IMR-90 (cell line): ENCODE results near the gene ERN1. TPM values are rescaled to one million over a fixed set of nuclear protein-coding genes. Genes with fewer than 3 reads are reported as not detected.

Experiments used
- ATAC-seq: fragments of 200-7000 bp; cut with Tn5 transposase; 2 replicates; pipeline ENCODE4 v1.9.1; 2020; ENCODE audit warnings: low read depth, mild to moderate bottlenecking, moderate library complexity
- BruUV-seq: library from RNA; stranded (reverse); fragments of 400-500 nt; replicated peaks from 2 replicates; lab custom pipeline; 2021; lab: Mats Ljungman, UMichigan
- CTCF ChIA-PET: fragments of 300-600 bp; formaldehyde crosslinking; extraction: SDS; loops from one replicate; lab custom pipeline; 2021; ENCODE audit warnings: antibody characterized with exemption; lab: Yijun Ruan, JAX
- POLR2A ChIA-PET: fragments of 300-600 bp; sonication (Branson Sonifier 250); formaldehyde crosslinking; loops from one replicate; lab custom pipeline; 2022; ENCODE audit warnings: antibody characterized with exemption; ENCODE audit not compliant: unreplicated experiment; lab: Charles Lee
- DNase-seq: peaks from one replicate; pipeline ENCODE4 v3.0.0; 2013
- H2AFZ ChIP-seq: replicated peaks from 2 replicates; pipeline ENCODE3; 2013; ENCODE audit warnings: low read length, mild to moderate bottlenecking; ENCODE audit not compliant: poor library complexity
- H2AK5ac ChIP-seq: 2 replicates; pipeline ENCODE4 v1.6.1; 2013; ENCODE audit warnings: low read depth, low read length, inconsistent platforms
- H2AK9ac ChIP-seq: replicated peaks from 2 replicates; pipeline ENCODE3; 2013; ENCODE audit warnings: mild to moderate bottlenecking, low read depth, low read length, moderate library complexity; ENCODE audit not compliant: poor library complexity
- H2BK120ac ChIP-seq: 2 replicates; pipeline ENCODE4 v1.6.1; 2013; ENCODE audit warnings: low read depth, low read length, inconsistent platforms
- H2BK15ac ChIP-seq: 3 replicates; pipeline ENCODE4 v1.6.1; 2013; ENCODE audit warnings: low read depth, low read length, inconsistent platforms
- H2BK20ac ChIP-seq: 2 replicates; pipeline ENCODE4 v1.6.1; 2013; ENCODE audit warnings: low read depth, mild to moderate bottlenecking, inconsistent platforms, low read length, moderate library complexity
- H2BK5ac ChIP-seq: 2 replicates; pipeline ENCODE4 v1.6.1; 2013; ENCODE audit warnings: mild to moderate bottlenecking, low read depth, low read length, inconsistent platforms; ENCODE audit not compliant: poor library complexity, severe bottlenecking
- H3K14ac ChIP-seq: replicated peaks from 2 replicates; pipeline ENCODE4 v1.6.1; 2013; ENCODE audit warnings: low read depth, low read length, inconsistent platforms
- H3K18ac ChIP-seq: 2 replicates; pipeline ENCODE4 v1.6.1; 2013; ENCODE audit warnings: low read depth, low read length, control low read depth
- H3K23ac ChIP-seq: 2 replicates; pipeline ENCODE4 v1.6.1; 2013; ENCODE audit warnings: low read depth, low read length, inconsistent platforms
- H3K27ac ChIP-seq: 2 replicates; pipeline ENCODE4 v1.5.1; 2013; ENCODE audit warnings: mild to moderate bottlenecking, control low read depth, low read length; ENCODE audit not compliant: insufficient read depth
- H3K27me3 ChIP-seq: 2 replicates; pipeline ENCODE4 v1.6.1; 2013; ENCODE audit warnings: low read length; ENCODE audit not compliant: control insufficient read depth, insufficient read depth
- H3K36me3 ChIP-seq: 2 replicates; pipeline ENCODE4 v1.6.1; 2013; ENCODE audit warnings: low read length, mixed read lengths; ENCODE audit not compliant: control insufficient read depth, insufficient read depth
- H3K4ac ChIP-seq: 2 replicates; pipeline ENCODE4 v1.6.1; 2013; ENCODE audit warnings: low read depth, low read length, inconsistent platforms
- H3K4me1 ChIP-seq: 2 replicates; pipeline ENCODE4 v1.6.1; 2013; ENCODE audit warnings: low read length, mixed read lengths; ENCODE audit not compliant: control insufficient read depth, insufficient read depth
- H3K4me2 ChIP-seq: 2 replicates; pipeline ENCODE4 v1.6.1; 2013; ENCODE audit warnings: low read depth, mild to moderate bottlenecking, control low read depth, low read length, moderate library complexity
- H3K4me3 ChIP-seq: 2 replicates; pipeline ENCODE4 v1.5.1; 2013; ENCODE audit warnings: low read depth, mild to moderate bottlenecking, control low read depth, low read length, moderate library complexity; ENCODE audit not compliant: insufficient read depth
- H3K56ac ChIP-seq: 2 replicates; pipeline ENCODE4 v1.6.1; 2013; ENCODE audit warnings: low read length, inconsistent platforms; ENCODE audit not compliant: insufficient read depth; ENCODE audit errors: extremely low read depth
- H3K79me1 ChIP-seq, 2 experiments: 2 replicates each; pipeline ENCODE4 v1.6.1; 2013; ENCODE audit warnings: low read length in 2 of 2, inconsistent platforms in 1 of 2, low read depth in 1 of 2
- H3K9ac ChIP-seq: 2 replicates; pipeline ENCODE4 v1.6.1; 2013; ENCODE audit warnings: low read depth, low read length, control low read depth
- H3K9me1 ChIP-seq: 2 replicates; pipeline ENCODE4 v1.6.1; 2013; ENCODE audit warnings: low read length, inconsistent platforms; ENCODE audit not compliant: insufficient read depth
- H3K9me3 ChIP-seq: 2 replicates; pipeline ENCODE4 v1.6.1; 2013; ENCODE audit warnings: low read length; ENCODE audit not compliant: control insufficient read depth, insufficient read depth
- H4K20me1 ChIP-seq: 2 replicates; pipeline ENCODE4 v1.6.1; 2013; ENCODE audit warnings: low read length, inconsistent platforms; ENCODE audit not compliant: insufficient read depth
- H4K5ac ChIP-seq: 2 replicates; pipeline ENCODE4 v1.6.1; 2013; ENCODE audit warnings: mild to moderate bottlenecking, low read depth, low read length, control low read depth
- H4K8ac ChIP-seq, 2 experiments: 2 replicates each; pipeline ENCODE4 v1.6.1; 2013; ENCODE audit warnings: low read depth in 2 of 2, low read length in 2 of 2, control low read depth in 1 of 2, inconsistent platforms in 1 of 2
- H4K91ac ChIP-seq: 2 replicates; pipeline ENCODE4 v1.6.1; 2013; ENCODE audit warnings: low read depth, low read length, inconsistent platforms; ENCODE audit not compliant: insufficient read depth
- BHLHE40 ChIP-seq: fragments of 150-350 bp; IDR thresholded peaks from 2 replicates; pipeline ENCODE4 v1.6.1; 2016; ENCODE audit warnings: mild to moderate bottlenecking, low read depth, low read length
- CEBPB ChIP-seq: IDR thresholded peaks from 2 replicates; pipeline ENCODE4 v1.6.1; 2012; ENCODE audit warnings: low read depth, low read length, improper control_type of control experiment
- CHD1 ChIP-seq: IDR thresholded peaks from 2 replicates; pipeline ENCODE4 v1.6.1; 2012; ENCODE audit warnings: low read depth, low read length, improper control_type of control experiment
- MAFK ChIP-seq: IDR thresholded peaks from 2 replicates; pipeline ENCODE4 v1.6.1; 2012; ENCODE audit warnings: low read depth, low read length, improper control_type of control experiment
- MAZ ChIP-seq: IDR thresholded peaks from 2 replicates; pipeline ENCODE4 v1.6.1; 2012; ENCODE audit warnings: low read depth, mild to moderate bottlenecking, low read length, improper control_type of control experiment, moderate library complexity, borderline replicate concordance
- MXI1 ChIP-seq: IDR thresholded peaks from 2 replicates; pipeline ENCODE4 v1.6.1; 2012; ENCODE audit warnings: low read depth, mild to moderate bottlenecking, low read length, moderate library complexity, borderline replicate concordance
- NFE2L2 ChIP-seq: fragments of 150-350 bp; IDR thresholded peaks from 2 replicates; pipeline ENCODE4 v1.6.1; 2016; ENCODE audit warnings: low read depth, mild to moderate bottlenecking, low read length
- POLR2A ChIP-seq: IDR thresholded peaks from 2 replicates; pipeline ENCODE4 v1.6.1; 2012; ENCODE audit warnings: mild to moderate bottlenecking, low read depth, low read length
- RAD21 ChIP-seq: IDR thresholded peaks from 2 replicates; pipeline ENCODE4 v1.6.1; 2012; ENCODE audit warnings: low read length, improper control_type of control experiment
- RCOR1 ChIP-seq: IDR thresholded peaks from 2 replicates; pipeline ENCODE4 v1.6.1; 2012; ENCODE audit warnings: mild to moderate bottlenecking, low read length, improper control_type of control experiment; ENCODE audit not compliant: insufficient replicate concordance
- RFX5 ChIP-seq: IDR thresholded peaks from 2 replicates; pipeline ENCODE4 v1.8.0; 2012; ENCODE audit warnings: low read depth, mild to moderate bottlenecking, low read length, moderate library complexity
- SMC3 ChIP-seq: fragments of 150-350 bp; IDR thresholded peaks from 2 replicates; pipeline ENCODE4 v1.6.1; 2016; ENCODE audit warnings: low read depth, mild to moderate bottlenecking, antibody characterized with exemption, low read length, moderate library complexity
- WGBS, 2 experiments: methylation state at CpG; one replicate each; pipeline versions ENCODE4 v1.1.5 to v1.1.7; 2013; ENCODE audit warnings: missing lambda C conversion rate in 2 of 2; ENCODE audit not compliant: insufficient read length in 1 of 2; ENCODE audit errors: extremely low coverage in 2 of 2; 5-methylcytosine and 5-hydroxymethylcytosine counted together
- dilution Hi-C: fragments of 300-500 bp; cut with HindIII; formaldehyde crosslinking; loops from one replicate; pipeline ENCODE4 v1.14.3; 2018; ENCODE audit warnings: low sequenced_read_pairs; ENCODE audit not compliant: unreplicated experiment
- in situ Hi-C: fragments of 300-500 bp; cut with MboI; formaldehyde crosslinking; loops from 3 replicates; pipeline ENCODE4 v1.14.3; 2019; ENCODE audit warnings: low sequenced_read_pairs, inconsistent platforms, mixed read lengths
- intact Hi-C: fragments of 100-400 bp; cut with micrococcal nuclease; formaldehyde crosslinking; loops from 2 replicates; pipeline ENCODE4 v1.10.0; 2022
- polyA plus RNA-seq, 3 experiments: library from polyadenylated mRNA; depleted of rRNA; stranded (reverse); fragments of >200 nt; gene quantifications; 2 replicates each; pipeline ENCODE4 v1.2.3, GENCODE V29; 2012; ENCODE audit warnings: low replicate concordance in 1 of 3
- total RNA-seq: library from RNA; depleted of rRNA; stranded (reverse); fragments of >200 nt; gene quantifications from 2 replicates; pipeline ENCODE4 v1.2.3, GENCODE V29; 2012
- TF ChIP-seq, protein P1 (sequence below): fragments of 150-350 bp; IDR thresholded peaks from 2 replicates; pipeline ENCODE4 v1.6.1; 2016; ENCODE audit warnings: low read depth, mild to moderate bottlenecking, low read length, moderate library complexity, borderline replicate concordance

The ERN1 gene
- total and polyA plus RNA-seq, 2 of the 4 experiments (the other 2 are of a cell fraction) = 2.7 to 4.1 TPM

DNA sequence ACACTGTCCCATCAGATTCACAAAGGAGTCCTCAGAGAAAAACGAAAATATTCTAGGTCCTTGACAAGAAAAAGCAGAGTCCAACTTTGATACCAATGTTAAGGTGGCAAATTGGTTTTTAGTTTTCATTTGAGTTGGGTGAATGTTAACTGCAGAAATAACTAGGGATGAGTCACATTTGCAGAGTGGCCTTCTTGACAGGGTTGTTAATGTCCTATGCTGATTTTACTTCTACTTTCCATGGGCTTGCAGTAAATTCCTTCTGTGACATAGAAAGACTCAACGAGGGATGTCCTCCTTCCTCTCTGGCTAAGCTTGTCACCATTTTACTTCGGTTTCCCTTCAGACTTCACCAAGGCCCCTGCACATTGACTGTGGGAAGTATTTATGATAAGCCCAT, 62.3 kb downstream of the ERN1 start:
- POLR2A ChIA-PET = no interaction called here

More for the DNA sequence above, 62.3 kb downstream of the ERN1 start:
- Histone ChIP-seq H2AK5ac (no peak overlapping the region), H2BK20ac (no peak overlapping the region), H3K4me3 (no peak overlapping the region), H3K18ac (no peak overlapping the region), H3K36me3 (peaks cover 31% of the 10 kb centered on the region), H3K4me1 (peaks cover 2% of the 10 kb centered on the region; the same call in 1 of the 2 replicates), H4K5ac (no peak overlapping the region), H2AK9ac (no peak overlapping the region), H3K27ac (no peak overlapping the region), H2BK15ac (no peak overlapping the region), H3K4ac (no peak overlapping the region), H3K23ac (no peak overlapping the region), H2AFZ (no peak overlapping the region), H3K9me3 (peaks cover 14% of the 10 kb centered on the region), H3K14ac (no peak overlapping the region), H3K56ac (no peak overlapping the region), H3K27me3 (no peaks in the 10 kb centered on the region), H3K9ac (no peak overlapping the region), H3K79me1 (0 out of 4 replicates have a peak, but pooled peaks cover 0 to 3% of the 10 kb centered on the region in 2 experiments), H4K91ac (no peak overlapping the region), H2BK120ac (no peak overlapping the region), H2BK5ac (no peak overlapping the region), H3K4me2 (no peak overlapping the region), H4K20me1 (no peaks in the 10 kb centered on the region), H3K9me1 (peaks cover 3% of the 10 kb centered on the region; the same call in 1 of the 2 replicates), H4K8ac (no peak overlapping the region)
- ATAC-seq (no peak), DNase-seq (peak; percentile 33)
- no CpG with 5 or more reads among the region's 3 CpGs for WGBS, 2 experiments
- in situ Hi-C loops = loop anchor here (5.0 kb wide), 1 partner anchor 60 kb away; no protein-coding TSS in a partner anchor
- CTCF ChIA-PET = interaction anchor here (1.1 kb wide), 1 partner anchor 66 kb away, joined by 3 read pairs; no protein-coding TSS in a partner anchor
- dilution Hi-C loops = no loop called here
- TF ChIP-seq BHLHE40 = no peak
- TF ChIP-seq, protein P1, sequence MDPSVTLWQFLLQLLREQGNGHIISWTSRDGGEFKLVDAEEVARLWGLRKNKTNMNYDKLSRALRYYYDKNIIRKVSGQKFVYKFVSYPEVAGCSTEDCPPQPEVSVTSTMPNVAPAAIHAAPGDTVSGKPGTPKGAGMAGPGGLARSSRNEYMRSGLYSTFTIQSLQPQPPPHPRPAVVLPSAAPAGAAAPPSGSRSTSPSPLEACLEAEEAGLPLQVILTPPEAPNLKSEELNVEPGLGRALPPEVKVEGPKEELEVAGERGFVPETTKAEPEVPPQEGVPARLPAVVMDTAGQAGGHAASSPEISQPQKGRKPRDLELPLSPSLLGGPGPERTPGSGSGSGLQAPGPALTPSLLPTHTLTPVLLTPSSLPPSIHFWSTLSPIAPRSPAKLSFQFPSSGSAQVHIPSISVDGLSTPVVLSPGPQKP = no peak
- TF ChIP-seq MXI1 = no peak
- no peak for TF ChIP-seq RCOR1
- no peak for TF ChIP-seq SMC3
- no peak for TF ChIP-seq RFX5
- no peak for TF ChIP-seq NFE2L2
- TF ChIP-seq CEBPB = no peak
- no peak for TF ChIP-seq RAD21
- TF ChIP-seq POLR2A = no peak
- TF ChIP-seq CHD1 = no peak
- TF ChIP-seq MAFK = no peak
- TF ChIP-seq MAZ = no peak
- BruUV-seq = no TSS peak
- intact Hi-C loops = no loop called here
